Measurements from ENCODE around the gene MAGED1.
A peak's percentile ranks its signal among the peaks of the same experiment; 100 is the strongest.
"Not testable (repeated sequence)": the region's sequence is repeated elsewhere in the genome, so short reads cannot be mapped to it uniquely, and the experiment has no call there.

Gene MAGED1

GRCh38 chrX:51893931-51894696 lies 691 bp downstream of the MAGED1 start:
- H3K9ac ChIP-seq (ENCODE audit: low read length in 5 of 5) = peak overlapping the region in 4 of 5 donors; percentile 60 to 84 (median 70)
- H3K4me1 ChIP-seq (ENCODE audit: control insufficient read depth in 5 of 5, insufficient read depth in 5 of 5, low read length in 5 of 5) = peaks cover 0 to 29% (median 18%) of the 10 kb centered on the region in 5 donors
- H3K27me3 ChIP-seq (ENCODE audit: control insufficient read depth in 5 of 5, insufficient read depth in 4 of 5, low read length in 5 of 5) = peaks cover 0 to 9% (median 0%) of the 10 kb centered on the region in 5 donors
- H3K27ac ChIP-seq (ENCODE audit: low read depth, low read length) = peak overlapping the region; percentile 57
- peak overlapping the region; percentile 67 to 80 (median 69) for H3K4me3 ChIP-seq (ENCODE audit: low read depth in 1 of 5, low read length in 5 of 5)
- H3K36me3 ChIP-seq (ENCODE audit: control insufficient read depth in 5 of 5, insufficient read depth in 5 of 5, low read length in 5 of 5) = peaks cover 0 to 24% (median 19%) of the 10 kb centered on the region in 5 donors
- peaks cover 0 to 2% (median 0%) of the 10 kb centered on the region in 5 donors for H3K9me3 ChIP-seq (ENCODE audit: control insufficient read depth in 5 of 5, low read length in 5 of 5)

GRCh38 chrX:51894697-51895336 lies 1.4 kb downstream of the MAGED1 start:
- H3K9ac ChIP-seq (ENCODE audit: low read length in 5 of 5) = peak overlapping the region in 3 of 5 donors; percentile 53 to 69 (median 58)
- peak overlapping the region; percentile 67 to 80 (median 69) for H3K4me3 ChIP-seq (ENCODE audit: low read depth in 1 of 5, low read length in 5 of 5)
- peaks cover 0 to 9% (median 0%) of the 10 kb centered on the region in 5 donors for H3K27me3 ChIP-seq (ENCODE audit: control insufficient read depth in 5 of 5, insufficient read depth in 4 of 5, low read length in 5 of 5)
- H3K36me3 ChIP-seq (ENCODE audit: control insufficient read depth in 5 of 5, insufficient read depth in 5 of 5, low read length in 5 of 5) = peaks cover 0 to 31% (median 21%) of the 10 kb centered on the region in 5 donors
- H3K4me1 ChIP-seq (ENCODE audit: control insufficient read depth in 5 of 5, insufficient read depth in 5 of 5, low read length in 5 of 5) = peaks cover 0 to 29% (median 18%) of the 10 kb centered on the region in 5 donors
- peak overlapping the region; percentile 57 for H3K27ac ChIP-seq (ENCODE audit: low read depth, low read length)
- H3K9me3 ChIP-seq (ENCODE audit: control insufficient read depth in 5 of 5, low read length in 5 of 5) = peaks cover 0 to 2% (median 0%) of the 10 kb centered on the region in 5 donors

GRCh38 chrX:51896626-51897025 lies 3.2 kb downstream of the MAGED1 start:
- Histone ChIP-seq H3K9ac (ENCODE audit: low read length in 5 of 5) (no peak overlapping the region), H3K27ac (ENCODE audit: low read depth, low read length) (no peak overlapping the region), H3K4me1 (ENCODE audit: control insufficient read depth in 5 of 5, insufficient read depth in 5 of 5, low read length in 5 of 5) (peaks cover 0 to 29% (median 18%) of the 10 kb centered on the region in 5 donors), H3K9me3 (ENCODE audit: control insufficient read depth in 5 of 5, low read length in 5 of 5) (no peaks in the 10 kb centered on the region), H3K4me3 (ENCODE audit: low read depth in 1 of 5, low read length in 5 of 5) (no peak overlapping the region), H3K27me3 (ENCODE audit: control insufficient read depth in 5 of 5, insufficient read depth in 4 of 5, low read length in 5 of 5) (peaks cover 0 to 9% (median 0%) of the 10 kb centered on the region in 5 donors), H3K36me3 (ENCODE audit: control insufficient read depth in 5 of 5, insufficient read depth in 5 of 5, low read length in 5 of 5) (peaks cover 0 to 43% (median 33%) of the 10 kb centered on the region in 5 donors)

GRCh38 chrX:51899741-51900140 lies 6.3 kb downstream of the MAGED1 start:
- Histone ChIP-seq H3K4me1 (ENCODE audit: control insufficient read depth in 5 of 5, insufficient read depth in 5 of 5, low read length in 5 of 5) (peaks cover 0 to 8% (median 5%) of the 10 kb centered on the region in 5 donors), H3K36me3 (ENCODE audit: control insufficient read depth in 5 of 5, insufficient read depth in 5 of 5, low read length in 5 of 5) (peaks cover 4 to 60% (median 42%) of the 10 kb centered on the region in 5 donors), H3K4me3 (ENCODE audit: low read depth in 1 of 5, low read length in 5 of 5) (no peak overlapping the region), H3K9ac (ENCODE audit: low read length in 5 of 5) (no peak overlapping the region), H3K27me3 (ENCODE audit: control insufficient read depth in 5 of 5, insufficient read depth in 4 of 5, low read length in 5 of 5) (peaks cover 0 to 9% (median 3%) of the 10 kb centered on the region in 5 donors), H3K27ac (ENCODE audit: low read depth, low read length) (no peak overlapping the region), H3K9me3 (ENCODE audit: control insufficient read depth in 5 of 5, low read length in 5 of 5) (no peaks in the 10 kb centered on the region)

GRCh38 chrX:51902510-51903050 lies 9.2 kb downstream of the MAGED1 start:
- peaks cover 4 to 45% (median 37%) of the 10 kb centered on the region in 5 donors for H3K36me3 ChIP-seq (ENCODE audit: control insufficient read depth in 5 of 5, insufficient read depth in 5 of 5, low read length in 5 of 5)
- no peaks in the 10 kb centered on the region for H3K4me1 ChIP-seq (ENCODE audit: control insufficient read depth in 5 of 5, insufficient read depth in 5 of 5, low read length in 5 of 5)
- H3K9ac ChIP-seq (ENCODE audit: low read length in 5 of 5) = no peak overlapping the region
- peaks cover 0 to 4% (median 0%) of the 10 kb centered on the region in 5 donors for H3K27me3 ChIP-seq (ENCODE audit: control insufficient read depth in 5 of 5, insufficient read depth in 4 of 5, low read length in 5 of 5)
- H3K9me3 ChIP-seq (ENCODE audit: control insufficient read depth in 5 of 5, low read length in 5 of 5) = peaks cover 0 to 5% (median 0%) of the 10 kb centered on the region in 5 donors
- no peak overlapping the region for H3K4me3 ChIP-seq (ENCODE audit: low read depth in 1 of 5, low read length in 5 of 5)
- H3K27ac ChIP-seq (ENCODE audit: low read depth, low read length) = no peak overlapping the region

GRCh38 chrX:51905152-51905551 lies 11.7 kb downstream of the MAGED1 start:
- H3K36me3 ChIP-seq (ENCODE audit: control insufficient read depth in 5 of 5, insufficient read depth in 5 of 5, low read length in 5 of 5) = peaks cover 4 to 25% (median 17%) of the 10 kb centered on the region in 5 donors
- not testable (repeated sequence) for H3K9me3 ChIP-seq (ENCODE audit: control insufficient read depth in 5 of 5, low read length in 5 of 5); H3K27me3 ChIP-seq (ENCODE audit: control insufficient read depth in 5 of 5, insufficient read depth in 4 of 5, low read length in 5 of 5); H3K4me1 ChIP-seq (ENCODE audit: control insufficient read depth in 5 of 5, insufficient read depth in 5 of 5, low read length in 5 of 5); H3K4me3 ChIP-seq (ENCODE audit: low read depth in 1 of 5, low read length in 5 of 5); H3K9ac ChIP-seq (ENCODE audit: low read length in 5 of 5); H3K27ac ChIP-seq (ENCODE audit: low read depth, low read length)

GRCh38 chrX:51905711-51906110 lies 12.3 kb downstream of the MAGED1 start:
- no peaks in the 10 kb centered on the region for H3K4me1 ChIP-seq (ENCODE audit: control insufficient read depth in 5 of 5, insufficient read depth in 5 of 5, low read length in 5 of 5)
- peaks cover 0 to 4% (median 0%) of the 10 kb centered on the region in 5 donors for H3K27me3 ChIP-seq (ENCODE audit: control insufficient read depth in 5 of 5, insufficient read depth in 4 of 5, low read length in 5 of 5)
- H3K9ac ChIP-seq (ENCODE audit: low read length in 5 of 5) = no peak overlapping the region
- H3K4me3 ChIP-seq (ENCODE audit: low read depth in 1 of 5, low read length in 5 of 5) = no peak overlapping the region
- H3K27ac ChIP-seq (ENCODE audit: low read depth, low read length) = no peak overlapping the region
- H3K36me3 ChIP-seq (ENCODE audit: control insufficient read depth in 5 of 5, insufficient read depth in 5 of 5, low read length in 5 of 5) = peaks cover 4 to 23% (median 16%) of the 10 kb centered on the region in 5 donors
- peaks cover 0 to 5% (median 0%) of the 10 kb centered on the region in 5 donors for H3K9me3 ChIP-seq (ENCODE audit: control insufficient read depth in 5 of 5, low read length in 5 of 5)

- Histone ChIP-seq H3K27ac (ENCODE audit: low read depth, low read length) (no peak overlapping the region), H3K36me3 (ENCODE audit: control insufficient read depth in 5 of 5, insufficient read depth in 5 of 5, low read length in 5 of 5) (no peaks in the 10 kb centered on the region), H3K27me3 (ENCODE audit: control insufficient read depth in 5 of 5, insufficient read depth in 4 of 5, low read length in 5 of 5) (peaks cover 0 to 7% (median 4%) of the 10 kb centered on the region in 5 donors), H3K9me3 (ENCODE audit: control insufficient read depth in 5 of 5, low read length in 5 of 5) (peaks cover 0 to 6% (median 0%) of the 10 kb centered on the region in 5 donors), H3K9ac (ENCODE audit: low read length in 5 of 5) (no peak overlapping the region), H3K4me1 (ENCODE audit: control insufficient read depth in 5 of 5, insufficient read depth in 5 of 5, low read length in 5 of 5) (no peaks in the 10 kb centered on the region), H3K4me3 (ENCODE audit: low read depth in 1 of 5, low read length in 5 of 5) (no peak overlapping the region)
Measured at GRCh38 chrX:51917604-51918003, 24.2 kb downstream of the MAGED1 start.

- Histone ChIP-seq H3K4me1 (ENCODE audit: control insufficient read depth in 5 of 5, insufficient read depth in 5 of 5, low read length in 5 of 5) (no peaks in the 10 kb centered on the region), H3K9ac (ENCODE audit: low read length in 5 of 5) (no peak overlapping the region), H3K4me3 (ENCODE audit: low read depth in 1 of 5, low read length in 5 of 5) (no peak overlapping the region), H3K36me3 (ENCODE audit: control insufficient read depth in 5 of 5, insufficient read depth in 5 of 5, low read length in 5 of 5) (no peaks in the 10 kb centered on the region), H3K27me3 (ENCODE audit: control insufficient read depth in 5 of 5, insufficient read depth in 4 of 5, low read length in 5 of 5) (peaks cover 0 to 7% (median 2%) of the 10 kb centered on the region in 5 donors), H3K9me3 (ENCODE audit: control insufficient read depth in 5 of 5, low read length in 5 of 5) (peaks cover 0 to 12% (median 0%) of the 10 kb centered on the region in 5 donors), H3K27ac (ENCODE audit: low read depth, low read length) (no peak overlapping the region)
Measured at GRCh38 chrX:51922561-51922960, 29.1 kb downstream of the MAGED1 start.

Measured in subcutaneous abdominal adipose tissue (tissue), 5 donors.